Endothelial cell of umbilical vein (primary cell): Measurements from ENCODE around the gene LRP3. TPM values are rescaled to one million over a fixed set of nuclear protein-coding genes. Genes with fewer than 3 reads are reported as not detected.

Experiments used
- BruUV-seq: library from RNA; stranded (reverse); fragments of 400-500 nt; replicated peaks from 2 replicates; lab custom pipeline; 2021; lab: Mats Ljungman, UMichigan
- CTCF ChIA-PET: fragments of 300-600, 350-600 bp; sonication (Branson Sonifier 250); formaldehyde crosslinking; loops from one replicate; lab custom pipeline; 2021; ENCODE audit warnings: antibody characterized with exemption, inconsistent platforms; lab: Charles Lee
- POLR2A ChIA-PET: fragments of 300-600, 350-600 bp; sonication (Branson Sonifier 250); formaldehyde crosslinking; loops from one replicate; lab custom pipeline; 2021; ENCODE audit warnings: antibody characterized with exemption, inconsistent platforms; lab: Charles Lee
- DNase-seq: peaks from one replicate; pipeline ENCODE4 v3.0.0-alpha.2; 2011; ENCODE audit warnings: low read depth, low spot score
- FAIRE-seq: peaks from 2 replicates; lab custom pipeline; 2011; peaks lifted over from hg19 to GRCh38; lab: Jason Lieb, UNC
- H2AFZ ChIP-seq: 2 replicates; pipeline ENCODE4 v1.6.0; 2012; ENCODE audit warnings: low read depth, low read length, control low read depth, inconsistent platforms
- H3K27ac ChIP-seq: 2 replicates; pipeline ENCODE4 v1.5.1; 2011; ENCODE audit warnings: low read depth, mild to moderate bottlenecking, control low read depth, low read length, moderate library complexity; ENCODE audit not compliant: insufficient read depth
- H3K27me3 ChIP-seq, 2 experiments: 2 replicates each; pipeline versions ENCODE4 v1.6.0 to v1.6.1; 2011; ENCODE audit warnings: low read length in 2 of 2, mixed read lengths in 1 of 2; ENCODE audit not compliant: control insufficient read depth in 2 of 2, insufficient read depth in 2 of 2
- H3K36me3 ChIP-seq, 2 experiments: 2 replicates in 1 of 2; 3 replicates in 1 of 2; pipeline ENCODE4 v1.5.1; 2011; ENCODE audit warnings: low read length in 2 of 2, mild to moderate bottlenecking in 1 of 2, moderate library complexity in 1 of 2; ENCODE audit not compliant: control insufficient read depth in 2 of 2, insufficient read depth in 2 of 2; ENCODE audit errors: extremely low read depth in 1 of 2
- H3K4me1 ChIP-seq: 3 replicates; pipeline ENCODE4 v1.5.1; 2011; ENCODE audit warnings: mild to moderate bottlenecking, low read length; ENCODE audit not compliant: control insufficient read depth, insufficient read depth; ENCODE audit errors: extremely low read depth
- H3K4me2 ChIP-seq: 2 replicates; pipeline ENCODE4 v1.6.1; 2011; ENCODE audit warnings: low read length, control low read depth, mixed read lengths; ENCODE audit not compliant: insufficient read depth
- H3K4me3 ChIP-seq, 3 experiments: fragments of 200-600 bp in 1 of 3; sonication (generic), shearing (Covaris generic) in 1 of 3; replicated peaks in 1 of 3; 2 replicates each; pipeline ENCODE4 v1.5.1; 2011 to 2016; ENCODE audit warnings: control low read depth in 3 of 3, low read length in 3 of 3, mild to moderate bottlenecking in 2 of 3, inconsistent platforms in 1 of 3, low read depth in 1 of 3, moderate library complexity in 1 of 3; ENCODE audit not compliant: insufficient read depth in 1 of 3
- H3K79me2 ChIP-seq: 2 replicates; pipeline ENCODE4 v1.6.0; 2012; ENCODE audit warnings: low read length, inconsistent platforms; ENCODE audit not compliant: control insufficient read depth, insufficient read depth
- H3K9ac ChIP-seq: replicated peaks from 2 replicates; pipeline ENCODE3; 2011; ENCODE audit warnings: low read length, control low read depth; ENCODE audit not compliant: insufficient read depth; ENCODE audit errors: extremely low read depth
- H3K9me1 ChIP-seq: replicated peaks from 3 replicates; pipeline ENCODE4 v1.6.0; 2011; ENCODE audit warnings: mild to moderate bottlenecking, low read length; ENCODE audit not compliant: control insufficient read depth, insufficient read depth; ENCODE audit errors: extremely low read depth
- H3K9me3 ChIP-seq: replicated peaks from 2 replicates; pipeline ENCODE4 v1.5.1; 2012; ENCODE audit warnings: low read length, inconsistent platforms; ENCODE audit not compliant: control insufficient read depth, insufficient read depth
- H4K20me1 ChIP-seq: replicated peaks from 2 replicates; pipeline ENCODE3; 2011; ENCODE audit warnings: mild to moderate bottlenecking, low read length; ENCODE audit not compliant: control insufficient read depth, insufficient read depth; ENCODE audit errors: extremely low read depth
- EZH2 ChIP-seq: IDR thresholded peaks from 2 replicates; pipeline ENCODE4 v1.6.1; 2012; ENCODE audit warnings: borderline replicate concordance, low read depth, mild to moderate bottlenecking, moderate library complexity, low read length, inconsistent platforms; ENCODE audit not compliant: severe bottlenecking
- FOS ChIP-seq: IDR thresholded peaks from 2 replicates; pipeline ENCODE4 v1.6.1; 2011; ENCODE audit warnings: mild to moderate bottlenecking, low read length, moderate library complexity, borderline replicate concordance; ENCODE audit not compliant: insufficient read depth
- GATA2 ChIP-seq: IDR thresholded peaks from 2 replicates; pipeline ENCODE4 v1.7.0; 2011; ENCODE audit warnings: low read depth, mild to moderate bottlenecking, moderate library complexity, mixed read lengths, low read length; ENCODE audit not compliant: insufficient read length, insufficient read depth
- JUN ChIP-seq: IDR thresholded peaks from 2 replicates; pipeline ENCODE4 v1.6.1; 2011; ENCODE audit warnings: borderline replicate concordance, low read depth; ENCODE audit not compliant: insufficient read length, insufficient read depth
- MAX ChIP-seq: IDR thresholded peaks from 2 replicates; pipeline ENCODE4 v1.6.1; 2011; ENCODE audit not compliant: insufficient read depth, insufficient read length
- MYC ChIP-seq: IDR thresholded peaks from one replicate; pipeline ENCODE4 v1.6.1; 2011; ENCODE audit warnings: mild to moderate bottlenecking, low read depth, low read length
- POLR2A ChIP-seq: IDR thresholded peaks from 2 replicates; pipeline ENCODE4 v1.6.1; 2012; ENCODE audit warnings: low read depth, mild to moderate bottlenecking, control low read depth, low read length
- POLR2AphosphoS5 ChIP-seq: IDR thresholded peaks from 2 replicates; pipeline ENCODE4 v1.6.1; 2012; ENCODE audit warnings: low read depth, mild to moderate bottlenecking, control low read depth, low read length, moderate library complexity; ENCODE audit not compliant: insufficient read depth
- dilution Hi-C: fragments of 300-500 bp; cut with MboI; formaldehyde crosslinking; loops from one replicate; pipeline ENCODE4 v1.15.0; 2019; ENCODE audit warnings: low sequenced_read_pairs; ENCODE audit not compliant: extremely low pct_ligation_motif_present
- intact Hi-C: fragments of 100-400 bp; cut with micrococcal nuclease; formaldehyde crosslinking; loops from one replicate; pipeline ENCODE4 v1.10.0; 2022
- polyA plus RNA-seq, 4 experiments: library from polyadenylated mRNA; depleted of rRNA in 3 of 4; stranded (reverse) in 3 of 4; unstranded in 1 of 4; fragments of >200 nt; gene quantifications; 2 replicates each; pipeline versions ENCODE4 v1.2.1 to v1.2.3, GENCODE V29; 2011 to 2012; ENCODE audit warnings: missing spikeins in 1 of 4
- total RNA-seq: library from RNA; stranded (reverse); gene quantifications from 2 replicates; pipeline ENCODE4 v1.2.3, GENCODE V29; 2021
- TF ChIP-seq, protein P1 (sequence below), 2 donors: IDR thresholded peaks; 1 replicate in 1 of 2; 2 replicates in 1 of 2; pipeline ENCODE4 v1.5.1; 2011; ENCODE audit warnings: low read length in 2 of 2, mild to moderate bottlenecking in 2 of 2, moderate library complexity in 2 of 2, control low read depth in 1 of 2, inconsistent platforms in 1 of 2, low read depth in 1 of 2; ENCODE audit not compliant: insufficient read depth in 1 of 2; ENCODE audit errors: extremely low read depth in 1 of 2

Gene LRP3
- total and polyA plus RNA-seq, 2 donors (not counting 3 experiments of a cell fraction or from before 2014, with no cell fraction given) = 14.3 to 19.4 TPM

DNA sequence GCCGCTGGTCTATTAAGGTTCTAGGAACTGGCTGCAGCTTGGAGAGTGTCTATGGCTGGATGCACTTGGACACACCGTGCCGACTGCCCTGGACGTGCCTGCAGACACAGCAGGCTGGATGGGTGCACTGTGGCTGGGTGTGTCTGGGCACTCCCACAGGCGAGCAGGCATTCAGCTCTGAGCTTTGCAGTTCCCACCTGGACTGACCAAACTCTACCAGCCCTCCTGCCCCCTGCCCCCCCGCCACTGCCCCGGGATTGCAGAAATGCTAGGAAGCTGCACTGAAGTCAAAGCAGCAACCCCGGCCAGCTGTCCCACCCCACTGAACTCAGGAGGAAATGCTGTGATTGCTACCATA, 7.0 kb upstream of the LRP3 start:
- Histone ChIP-seq H2AFZ (no peak overlapping the region), H3K4me2 (no peak overlapping the region), H3K27me3 (no peaks in the 10 kb centered on the region), H3K9me3 (no peaks in the 10 kb centered on the region), H3K27ac (no peak overlapping the region), H3K36me3 (no peaks in the 10 kb centered on the region), H3K9me1 (no peaks in the 10 kb centered on the region), H3K4me1 (no peaks in the 10 kb centered on the region), H4K20me1 (no peaks in the 10 kb centered on the region), H3K79me2 (no peaks in the 10 kb centered on the region), H3K4me3 (no peak overlapping the region), H3K9ac (no peak overlapping the region)
- POLR2A ChIA-PET = no interaction called here
- TF ChIP-seq MAX = no peak
- TF ChIP-seq FOS = no peak
- no peak for TF ChIP-seq POLR2A
- TF ChIP-seq, protein P1, sequence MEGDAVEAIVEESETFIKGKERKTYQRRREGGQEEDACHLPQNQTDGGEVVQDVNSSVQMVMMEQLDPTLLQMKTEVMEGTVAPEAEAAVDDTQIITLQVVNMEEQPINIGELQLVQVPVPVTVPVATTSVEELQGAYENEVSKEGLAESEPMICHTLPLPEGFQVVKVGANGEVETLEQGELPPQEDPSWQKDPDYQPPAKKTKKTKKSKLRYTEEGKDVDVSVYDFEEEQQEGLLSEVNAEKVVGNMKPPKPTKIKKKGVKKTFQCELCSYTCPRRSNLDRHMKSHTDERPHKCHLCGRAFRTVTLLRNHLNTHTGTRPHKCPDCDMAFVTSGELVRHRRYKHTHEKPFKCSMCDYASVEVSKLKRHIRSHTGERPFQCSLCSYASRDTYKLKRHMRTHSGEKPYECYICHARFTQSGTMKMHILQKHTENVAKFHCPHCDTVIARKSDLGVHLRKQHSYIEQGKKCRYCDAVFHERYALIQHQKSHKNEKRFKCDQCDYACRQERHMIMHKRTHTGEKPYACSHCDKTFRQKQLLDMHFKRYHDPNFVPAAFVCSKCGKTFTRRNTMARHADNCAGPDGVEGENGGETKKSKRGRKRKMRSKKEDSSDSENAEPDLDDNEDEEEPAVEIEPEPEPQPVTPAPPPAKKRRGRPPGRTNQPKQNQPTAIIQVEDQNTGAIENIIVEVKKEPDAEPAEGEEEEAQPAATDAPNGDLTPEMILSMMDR (IDR thresholded peaks at IDR 0.05; ENCODE audit: extremely low read depth in 1 of 2, insufficient read depth in 1 of 2, low read depth in 1 of 2, low read length in 2 of 2) = no peak
- no peak for TF ChIP-seq GATA2
- TF ChIP-seq POLR2AphosphoS5 = no peak
- TF ChIP-seq JUN = no peak
- TF ChIP-seq EZH2 = no peak
- TF ChIP-seq MYC = no peak
- dilution Hi-C loops = no loop called here
- DNase-seq = no peak
- FAIRE-seq = no peak
- no TSS peak for BruUV-seq
- CTCF ChIA-PET = interaction anchor here (0.6 to 5.3 kb wide), 6 partner anchors 10 to 441 kb away, joined by 3 to 113 read pairs (median 4); no protein-coding TSS in a partner anchor
- intact Hi-C loops = no loop called here
